Suprapubic skin (tissue), 4 donors: ENCODE measurements around the gene GYG1.

Experiments used
- CTCF ChIP-seq, 2 donors: fragments of 200-600 bp in 1 of 2; fragments of 450-650 bp in 1 of 2; sonication (generic) in 1 of 2; IDR thresholded peaks; one replicate each; pipeline ENCODE4 v1.5.1; 2016 to 2019; ENCODE audit warnings: antibody characterized with exemption in 2 of 2, mild to moderate bottlenecking in 1 of 2, moderate library complexity in 1 of 2
- EP300 ChIP-seq: sonication (generic); formaldehyde crosslinking; IDR thresholded peaks from one replicate; pipeline ENCODE4 v1.6.1; 2017; ENCODE audit warnings: antibody characterized with exemption
- POLR2A ChIP-seq, 2 donors: fragments of 450-650 bp; IDR thresholded peaks; one replicate each; pipeline ENCODE4 v1.6.1; 2017; ENCODE audit warnings: antibody characterized with exemption in 2 of 2, mild to moderate bottlenecking in 2 of 2, moderate library complexity in 2 of 2
- POLR2AphosphoS5 ChIP-seq, 3 donors: sonication (generic); formaldehyde crosslinking; IDR thresholded peaks; one replicate each; pipeline ENCODE4 v1.6.1; 2017; ENCODE audit warnings: antibody characterized with exemption in 3 of 3

- no peak for TF ChIP-seq POLR2A (IDR thresholded peaks at IDR 0.05)
- no peak for TF ChIP-seq CTCF (IDR thresholded peaks at IDR 0.05)
- TF ChIP-seq EP300, result no peak
- TF ChIP-seq POLR2AphosphoS5 (IDR thresholded peaks at IDR 0.05), result no peak
Observed at GRCh38 chr3:148975696-148976095, 15.6 kb upstream of the GYG1 start.
